ENCODE data around the gene B3GALT4. TPM values are rescaled to one million over a fixed set of nuclear protein-coding genes. Genes with fewer than 3 reads are reported as not detected.

Gene B3GALT4
- total and polyA plus RNA-seq, 2 of the 13 experiments (the other 11 are each of a cell fraction or from before 2014, with no cell fraction given): 0.04 to 0.27 TPM

DNA sequence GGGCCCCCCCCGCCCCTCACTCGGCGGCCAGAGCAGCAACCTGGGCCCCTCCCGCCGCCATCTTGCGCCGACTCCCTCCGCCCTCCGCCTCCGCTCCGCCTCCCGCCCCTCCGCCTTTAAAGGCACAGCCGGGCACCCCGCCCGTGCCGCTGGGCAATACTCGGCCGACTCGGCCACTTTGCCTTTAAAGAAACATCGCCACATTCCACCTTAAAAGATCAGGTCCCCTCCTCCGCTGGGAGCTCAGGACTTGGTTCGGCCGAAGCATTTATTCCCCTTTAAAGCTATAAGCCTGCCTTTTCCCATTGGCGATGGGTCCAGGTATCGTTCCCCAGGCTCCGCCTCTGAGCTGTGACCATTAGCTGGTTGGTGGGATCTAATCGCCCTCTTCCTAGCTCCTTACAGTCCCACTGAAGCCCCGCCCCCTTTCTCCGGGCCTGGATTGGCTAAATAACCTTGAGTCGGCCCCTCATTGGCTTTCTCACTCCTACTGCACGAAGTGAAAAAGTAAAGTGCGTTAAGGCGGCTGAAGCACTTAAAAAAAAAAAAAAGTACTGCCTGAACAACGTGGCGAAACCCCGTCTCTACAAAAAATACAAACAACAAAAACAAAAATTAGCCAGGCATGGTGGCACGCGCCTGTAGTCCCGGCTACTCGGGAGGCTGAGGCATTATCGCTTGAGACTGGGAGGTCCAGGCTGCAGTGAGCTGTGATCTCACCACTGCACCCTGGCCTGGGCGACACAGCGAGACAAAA, 40.9 kb downstream of the B3GALT4 start, which contains the start of gene ZBTB22 (continued):
- TF ChIP-seq ZNF567 (CRISPR knock-in tag; IDR thresholded peaks at IDR 0.05; ENCODE audit: borderline replicate concordance): peak; percentile 48; the same call in 1 of the 2 replicates
- TF ChIP-seq, protein P1, sequence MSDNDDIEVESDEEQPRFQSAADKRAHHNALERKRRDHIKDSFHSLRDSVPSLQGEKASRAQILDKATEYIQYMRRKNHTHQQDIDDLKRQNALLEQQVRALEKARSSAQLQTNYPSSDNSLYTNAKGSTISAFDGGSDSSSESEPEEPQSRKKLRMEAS (IDR thresholded peaks at IDR 0.05): peak; percentile 65
- no peak for TF ChIP-seq SRSF4 (IDR thresholded peaks at IDR 0.05; ENCODE audit: low read depth, low read length, poor library complexity, severe bottlenecking)
- TF ChIP-seq GATA4 (IDR thresholded peaks at IDR 0.05; ENCODE audit: borderline replicate concordance, low read depth): 0 out of 2 replicates have a peak, but pooled peaks have one; percentile 62
- TF ChIP-seq ZNF616 (CRISPR knock-in tag; IDR thresholded peaks at IDR 0.05; ENCODE audit: low read depth): 0 out of 2 replicates have a peak, but pooled peaks have one; percentile 22
- TF ChIP-seq, protein P2, sequence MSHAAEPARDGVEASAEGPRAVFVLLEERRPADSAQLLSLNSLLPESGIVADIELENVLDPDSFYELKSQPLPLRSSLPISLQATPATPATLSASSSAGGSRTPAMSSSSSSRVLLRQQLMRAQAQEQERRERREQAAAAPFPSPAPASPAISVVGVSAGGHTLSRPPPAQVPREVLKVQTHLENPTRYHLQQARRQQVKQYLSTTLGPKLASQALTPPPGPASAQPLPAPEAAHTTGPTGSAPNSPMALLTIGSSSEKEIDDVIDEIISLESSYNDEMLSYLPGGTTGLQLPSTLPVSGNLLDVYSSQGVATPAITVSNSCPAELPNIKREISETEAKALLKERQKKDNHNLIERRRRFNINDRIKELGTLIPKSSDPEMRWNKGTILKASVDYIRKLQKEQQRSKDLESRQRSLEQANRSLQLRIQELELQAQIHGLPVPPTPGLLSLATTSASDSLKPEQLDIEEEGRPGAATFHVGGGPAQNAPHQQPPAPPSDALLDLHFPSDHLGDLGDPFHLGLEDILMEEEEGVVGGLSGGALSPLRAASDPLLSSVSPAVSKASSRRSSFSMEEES (CRISPR knock-in tag; IDR thresholded peaks at IDR 0.05): 0 out of 2 replicates have a peak, but pooled peaks have one; percentile 32
- peak; percentile 35 for TF ChIP-seq PHF5A (CRISPR knock-in tag; IDR thresholded peaks at IDR 0.05; ENCODE audit: low read depth, unreplicated experiment)
- TF ChIP-seq ZNF101 (CRISPR knock-in tag; IDR thresholded peaks at IDR 0.05; ENCODE audit: borderline replicate concordance, low read depth): no peak
- TF ChIP-seq MXI1 (IDR thresholded peaks at IDR 0.05; ENCODE audit: borderline replicate concordance, low read depth, low read length): peak; percentile 54; the same call in 1 of the 3 replicates
- TF ChIP-seq, protein P3, sequence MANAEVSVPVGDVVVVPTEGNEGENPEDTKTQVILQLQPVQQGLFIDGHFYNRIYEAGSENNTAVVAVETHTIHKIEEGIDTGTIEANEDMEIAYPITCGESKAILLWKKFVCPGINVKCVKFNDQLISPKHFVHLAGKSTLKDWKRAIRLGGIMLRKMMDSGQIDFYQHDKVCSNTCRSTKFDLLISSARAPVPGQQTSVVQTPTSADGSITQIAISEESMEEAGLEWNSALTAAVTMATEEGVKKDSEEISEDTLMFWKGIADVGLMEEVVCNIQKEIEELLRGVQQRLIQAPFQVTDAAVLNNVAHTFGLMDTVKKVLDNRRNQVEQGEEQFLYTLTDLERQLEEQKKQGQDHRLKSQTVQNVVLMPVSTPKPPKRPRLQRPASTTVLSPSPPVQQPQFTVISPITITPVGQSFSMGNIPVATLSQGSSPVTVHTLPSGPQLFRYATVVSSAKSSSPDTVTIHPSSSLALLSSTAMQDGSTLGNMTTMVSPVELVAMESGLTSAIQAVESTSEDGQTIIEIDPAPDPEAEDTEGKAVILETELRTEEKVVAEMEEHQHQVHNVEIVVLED (CRISPR knock-in tag; IDR thresholded peaks at IDR 0.05; ENCODE audit: borderline replicate concordance): 0 out of 2 replicates have a peak, but pooled peaks have one; percentile 29
- TF ChIP-seq ZNF205 (CRISPR knock-in tag; IDR thresholded peaks at IDR 0.05): peak; percentile 33; the same call in 1 of the 2 replicates
- TF ChIP-seq, protein P4, sequence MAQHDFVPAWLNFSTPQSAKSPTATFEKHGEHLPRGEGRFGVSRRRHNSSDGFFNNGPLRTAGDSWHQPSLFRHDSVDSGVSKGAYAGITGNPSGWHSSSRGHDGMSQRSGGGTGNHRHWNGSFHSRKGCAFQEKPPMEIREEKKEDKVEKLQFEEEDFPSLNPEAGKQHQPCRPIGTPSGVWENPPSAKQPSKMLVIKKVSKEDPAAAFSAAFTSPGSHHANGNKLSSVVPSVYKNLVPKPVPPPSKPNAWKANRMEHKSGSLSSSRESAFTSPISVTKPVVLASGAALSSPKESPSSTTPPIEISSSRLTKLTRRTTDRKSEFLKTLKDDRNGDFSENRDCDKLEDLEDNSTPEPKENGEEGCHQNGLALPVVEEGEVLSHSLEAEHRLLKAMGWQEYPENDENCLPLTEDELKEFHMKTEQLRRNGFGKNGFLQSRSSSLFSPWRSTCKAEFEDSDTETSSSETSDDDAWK (CRISPR knock-in tag; IDR thresholded peaks at IDR 0.05): no peak
- TF ChIP-seq ZNF766 (CRISPR knock-in tag; IDR thresholded peaks at IDR 0.05; ENCODE audit: borderline replicate concordance): no peak
- TF ChIP-seq TMF1 (CRISPR knock-in tag; IDR thresholded peaks at IDR 0.05; ENCODE audit: low read depth): no peak
- no peak; the same call in 1 of the 2 replicates for TF ChIP-seq NAIF1 (CRISPR knock-in tag; IDR thresholded peaks at IDR 0.05; ENCODE audit: borderline replicate concordance)
- TF ChIP-seq NR2F6 (IDR thresholded peaks at IDR 0.05): no peak
- TF ChIP-seq NR2F6 (CRISPR knock-in tag; IDR thresholded peaks at IDR 0.05): 0 out of 2 replicates have a peak, but pooled peaks have one; percentile 10
- TF ChIP-seq ZNF331 (CRISPR knock-in tag; IDR thresholded peaks at IDR 0.05): peak; percentile 33; the same call in 1 of the 2 replicates
- TF ChIP-seq, protein P5, sequence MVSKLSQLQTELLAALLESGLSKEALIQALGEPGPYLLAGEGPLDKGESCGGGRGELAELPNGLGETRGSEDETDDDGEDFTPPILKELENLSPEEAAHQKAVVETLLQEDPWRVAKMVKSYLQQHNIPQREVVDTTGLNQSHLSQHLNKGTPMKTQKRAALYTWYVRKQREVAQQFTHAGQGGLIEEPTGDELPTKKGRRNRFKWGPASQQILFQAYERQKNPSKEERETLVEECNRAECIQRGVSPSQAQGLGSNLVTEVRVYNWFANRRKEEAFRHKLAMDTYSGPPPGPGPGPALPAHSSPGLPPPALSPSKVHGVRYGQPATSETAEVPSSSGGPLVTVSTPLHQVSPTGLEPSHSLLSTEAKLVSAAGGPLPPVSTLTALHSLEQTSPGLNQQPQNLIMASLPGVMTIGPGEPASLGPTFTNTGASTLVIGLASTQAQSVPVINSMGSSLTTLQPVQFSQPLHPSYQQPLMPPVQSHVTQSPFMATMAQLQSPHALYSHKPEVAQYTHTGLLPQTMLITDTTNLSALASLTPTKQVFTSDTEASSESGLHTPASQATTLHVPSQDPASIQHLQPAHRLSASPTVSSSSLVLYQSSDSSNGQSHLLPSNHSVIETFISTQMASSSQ (IDR thresholded peaks at IDR 0.05; ENCODE audit: low read depth): 0 out of 2 replicates have a peak, but pooled peaks have one; percentile 5
- TF ChIP-seq, protein P5 (CRISPR knock-in tag; IDR thresholded peaks at IDR 0.05; ENCODE audit: borderline replicate concordance): no peak; the same call in 1 of the 2 replicates
